Astrocyte (in vitro differentiated cells and primary cell): ENCODE data around the gene ZNF516. TPM values are rescaled to one million over a fixed set of nuclear protein-coding genes. Genes with fewer than 3 reads are reported as not detected.

Source experiments
- DNase-seq: peaks from one replicate; pipeline ENCODE4 v3.0.0-alpha.2; 2010; ENCODE audit warnings: low read depth
- FAIRE-seq: peaks from 2 replicates; lab custom pipeline; 2011; peaks lifted over from hg19 to GRCh38; lab: Jason Lieb, UNC
- H2AFZ ChIP-seq: 2 replicates; pipeline ENCODE4 v1.6.0; 2012; ENCODE audit warnings: low read depth, low read length, inconsistent platforms
- H3K27ac ChIP-seq: 2 replicates; pipeline ENCODE4 v1.5.1; 2011; ENCODE audit warnings: low read depth, low read length, inconsistent platforms
- H3K27me3 ChIP-seq: 2 replicates; pipeline ENCODE4 v1.6.0; 2011; ENCODE audit warnings: low read length, inconsistent platforms; ENCODE audit not compliant: insufficient read depth
- H3K36me3 ChIP-seq: 2 replicates; pipeline ENCODE4 v1.5.1; 2011; ENCODE audit warnings: low read length, inconsistent platforms; ENCODE audit not compliant: insufficient read depth
- H3K4me1 ChIP-seq: 2 replicates; pipeline ENCODE4 v1.5.1; 2011; ENCODE audit warnings: low read length, inconsistent platforms; ENCODE audit not compliant: insufficient read depth
- H3K4me2 ChIP-seq: 2 replicates; pipeline ENCODE4 v1.6.0; 2012; ENCODE audit warnings: low read length, inconsistent platforms
- H3K4me3 ChIP-seq: 2 replicates; pipeline ENCODE4 v1.5.1; 2011; ENCODE audit warnings: low read depth, mild to moderate bottlenecking, low read length, inconsistent platforms; ENCODE audit not compliant: insufficient read depth
- H3K79me2 ChIP-seq: 2 replicates; pipeline ENCODE4 v1.6.0; 2012; ENCODE audit warnings: mild to moderate bottlenecking, low read length, inconsistent platforms; ENCODE audit not compliant: insufficient read depth
- H3K9ac ChIP-seq: 2 replicates; pipeline ENCODE4 v1.6.0; 2012; ENCODE audit warnings: mild to moderate bottlenecking, low read length, inconsistent platforms
- H3K9me3 ChIP-seq: 2 replicates; pipeline ENCODE4 v1.5.1; 2012; ENCODE audit warnings: low read depth, mild to moderate bottlenecking, low read length, inconsistent platforms; ENCODE audit not compliant: insufficient read depth
- H4K20me1 ChIP-seq: 2 replicates; pipeline ENCODE4 v1.6.0; 2012; ENCODE audit warnings: low read length, inconsistent platforms; ENCODE audit not compliant: insufficient read depth
- H3K27ac Mint-ChIP-seq: one replicate; pipeline ENCODE4 v1.8.0; 2021; ENCODE audit warnings: mild to moderate bottlenecking, mixed read lengths; ENCODE audit not compliant: unreplicated experiment
- H3K27me3 Mint-ChIP-seq: one replicate; pipeline ENCODE4 v1.8.0; 2021; ENCODE audit warnings: low read depth, mixed read lengths; ENCODE audit not compliant: unreplicated experiment
- H3K36me3 Mint-ChIP-seq: one replicate; pipeline ENCODE4 v1.8.0; 2021; ENCODE audit warnings: low read depth, mixed read lengths; ENCODE audit not compliant: unreplicated experiment
- H3K4me1 Mint-ChIP-seq: one replicate; pipeline ENCODE4 v1.8.0; 2021; ENCODE audit warnings: low read depth, mixed read lengths; ENCODE audit not compliant: unreplicated experiment
- H3K4me3 Mint-ChIP-seq: one replicate; pipeline ENCODE4 v1.8.0; 2021; ENCODE audit warnings: mild to moderate bottlenecking, moderate library complexity, mixed read lengths; ENCODE audit not compliant: unreplicated experiment
- H3K9me3 Mint-ChIP-seq: one replicate; pipeline ENCODE4 v1.8.0; 2021; ENCODE audit warnings: mild to moderate bottlenecking, mixed read lengths; ENCODE audit not compliant: unreplicated experiment
- CTCF ChIP-seq: IDR thresholded peaks from 2 replicates; pipeline ENCODE4 v1.5.1; 2011; ENCODE audit warnings: low read depth, mild to moderate bottlenecking, inconsistent platforms, low read length, moderate library complexity; ENCODE audit not compliant: insufficient read depth
- EZH2 ChIP-seq: IDR thresholded peaks from 2 replicates; pipeline ENCODE4 v1.6.1; 2012; ENCODE audit warnings: mild to moderate bottlenecking, low read length, inconsistent platforms; ENCODE audit not compliant: insufficient read depth
- total RNA-seq: library from RNA; stranded (reverse); gene quantifications from 2 replicates; pipeline ENCODE4 v1.2.1, GENCODE V29; 2021

ZNF516 gene
- total RNA-seq, 1 donor from 2014 or later, result 59.8 TPM

GRCh38 chr18:76426737-76427305 is 68.2 kb downstream of the ZNF516 start:
- H3K9me3 Mint-ChIP-seq, result peaks cover 2% of the 10 kb centered on the region
- peaks cover 77% of the 10 kb centered on the region for H3K79me2 ChIP-seq
- FAIRE-seq, result no peak

GRCh38 chr18:76425146-76426131 is 69.6 kb downstream of the ZNF516 start:
- H3K9me3 ChIP-seq, result no peaks in the 10 kb centered on the region
- no peaks in the 10 kb centered on the region for H3K27me3 ChIP-seq
- H3K9me3 Mint-ChIP-seq, result no peaks in the 10 kb centered on the region
- peaks cover 39% of the 10 kb centered on the region for H3K4me1 Mint-ChIP-seq
- H3K27me3 Mint-ChIP-seq, result no peaks in the 10 kb centered on the region
- H3K4me1 ChIP-seq, result peaks cover 6% of the 10 kb centered on the region
- no peak for FAIRE-seq
- H3K9ac ChIP-seq, result no peak overlapping the region
- no peak overlapping the region for H3K4me3 Mint-ChIP-seq
- no peak overlapping the region for H2AFZ ChIP-seq
- peaks cover 79% of the 10 kb centered on the region for H3K79me2 ChIP-seq
- TF ChIP-seq CTCF (no peak), EZH2 (no peak)
- peaks cover 2% of the 10 kb centered on the region for H3K36me3 Mint-ChIP-seq
- DNase-seq, result peak; percentile 51
- H4K20me1 ChIP-seq, result peaks cover 85% of the 10 kb centered on the region
- H3K27ac Mint-ChIP-seq, result no peak overlapping the region
- no peaks in the 10 kb centered on the region for H3K36me3 ChIP-seq
- no peak overlapping the region for H3K4me2 ChIP-seq
- no peak overlapping the region for H3K4me3 ChIP-seq
- H3K27ac ChIP-seq, result no peak overlapping the region

More at GRCh38 chr18:76426737-76427305, 68.2 kb downstream of the ZNF516 start:
- H3K4me1 ChIP-seq, result peaks cover 6% of the 10 kb centered on the region
- H3K4me3 Mint-ChIP-seq, result no peak overlapping the region
- H3K4me2 ChIP-seq, result no peak overlapping the region
- peaks cover 85% of the 10 kb centered on the region for H4K20me1 ChIP-seq
- no peak for DNase-seq
- no peaks in the 10 kb centered on the region for H3K27me3 ChIP-seq
- TF ChIP-seq EZH2 (no peak), CTCF (peak; percentile 68)
- H3K9ac ChIP-seq, result no peak overlapping the region
- H3K9me3 ChIP-seq, result no peaks in the 10 kb centered on the region
- H3K4me3 ChIP-seq, result no peak overlapping the region
- no peak overlapping the region for H2AFZ ChIP-seq
- H3K36me3 ChIP-seq, result no peaks in the 10 kb centered on the region
- H3K36me3 Mint-ChIP-seq, result peaks cover 5% of the 10 kb centered on the region
- H3K27ac Mint-ChIP-seq, result no peak overlapping the region
- H3K4me1 Mint-ChIP-seq, result peaks cover 28% of the 10 kb centered on the region
- H3K27ac ChIP-seq, result no peak overlapping the region
- no peaks in the 10 kb centered on the region for H3K27me3 Mint-ChIP-seq
